ENCODE measurements around the gene ZNF217.
"Not testable (repeated sequence)": the region's sequence is repeated elsewhere in the genome, so short reads cannot be mapped to it uniquely, and the experiment has no call there.

DNA sequence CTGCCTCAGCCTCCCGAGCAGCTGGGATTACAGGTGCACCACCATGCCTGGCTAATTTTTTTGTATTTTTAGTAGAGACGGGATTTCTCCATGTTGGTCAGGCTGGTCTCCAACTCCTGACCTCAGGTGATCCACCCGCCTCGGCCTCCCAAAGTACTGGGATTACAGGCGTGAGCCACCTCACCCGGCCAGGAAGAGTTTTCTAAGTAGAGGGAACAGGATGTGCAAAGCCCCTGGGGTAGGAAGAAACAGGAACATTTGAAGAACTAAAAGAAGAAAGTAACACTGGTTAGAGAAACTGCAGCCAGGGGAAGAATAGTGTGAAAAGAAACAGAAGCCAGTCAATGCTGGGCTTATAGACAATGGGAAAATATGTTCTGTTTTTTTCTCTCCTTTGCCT lies 35.1 kb upstream of the ZNF217 start:
- TF ChIP-seq, protein P1, sequence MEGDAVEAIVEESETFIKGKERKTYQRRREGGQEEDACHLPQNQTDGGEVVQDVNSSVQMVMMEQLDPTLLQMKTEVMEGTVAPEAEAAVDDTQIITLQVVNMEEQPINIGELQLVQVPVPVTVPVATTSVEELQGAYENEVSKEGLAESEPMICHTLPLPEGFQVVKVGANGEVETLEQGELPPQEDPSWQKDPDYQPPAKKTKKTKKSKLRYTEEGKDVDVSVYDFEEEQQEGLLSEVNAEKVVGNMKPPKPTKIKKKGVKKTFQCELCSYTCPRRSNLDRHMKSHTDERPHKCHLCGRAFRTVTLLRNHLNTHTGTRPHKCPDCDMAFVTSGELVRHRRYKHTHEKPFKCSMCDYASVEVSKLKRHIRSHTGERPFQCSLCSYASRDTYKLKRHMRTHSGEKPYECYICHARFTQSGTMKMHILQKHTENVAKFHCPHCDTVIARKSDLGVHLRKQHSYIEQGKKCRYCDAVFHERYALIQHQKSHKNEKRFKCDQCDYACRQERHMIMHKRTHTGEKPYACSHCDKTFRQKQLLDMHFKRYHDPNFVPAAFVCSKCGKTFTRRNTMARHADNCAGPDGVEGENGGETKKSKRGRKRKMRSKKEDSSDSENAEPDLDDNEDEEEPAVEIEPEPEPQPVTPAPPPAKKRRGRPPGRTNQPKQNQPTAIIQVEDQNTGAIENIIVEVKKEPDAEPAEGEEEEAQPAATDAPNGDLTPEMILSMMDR (IDR thresholded peaks at IDR 0.05), result not testable (repeated sequence)
- not testable (repeated sequence) for TF ChIP-seq POLR2A (IDR thresholded peaks at IDR 0.05)

Data from right lobe of liver (tissue), 4 donors.